GM21360 (cell line): ENCODE results near the gene SKAP2.
A peak's percentile ranks its signal among the peaks of the same experiment; 100 is the strongest.

Source experiments
- ATAC-seq: cut with Tn5 transposase; IDR thresholded peaks from one replicate; pipeline ENCODE4 v1.9.1; 2021; ENCODE audit warnings: mild to moderate bottlenecking, moderate library complexity; ENCODE audit not compliant: unreplicated experiment

SKAP2 gene

GRCh38 chr7:26864309-26865093, at the start of gene SKAP2:
Gene SKAP2, minus strand, starts transcription at chr7:26864590. Its CDS starts 161 bp downstream, at chr7:26864429.
- ATAC-seq: peak; percentile 88

GRCh38 chr7:26912933-26913536, 48.6 kb upstream of the SKAP2 start:
- ATAC-seq: no peak

- ATAC-seq: no peak
These were observed 47.9 kb upstream of the SKAP2 start for GRCh38 chr7:26912338-26912737.

- no peak for ATAC-seq
These were observed 45.8 kb upstream of the SKAP2 start for GRCh38 chr7:26910221-26910620.

- no peak for ATAC-seq
These were observed 35.9 kb upstream of the SKAP2 start for GRCh38 chr7:26900251-26900650.

GRCh38 chr7:26899519-26899918, 35.1 kb upstream of the SKAP2 start:
- no peak for ATAC-seq

GRCh38 chr7:26898891-26899290, 34.5 kb upstream of the SKAP2 start:
- no peak for ATAC-seq

- ATAC-seq: no peak
These were observed 33.5 kb upstream of the SKAP2 start for GRCh38 chr7:26897928-26898327.

- peak; percentile 86 for ATAC-seq
These were observed 27.3 kb upstream of the SKAP2 start for GRCh38 chr7:26891400-26892350.

GRCh38 chr7:26880852-26881251, 16.5 kb upstream of the SKAP2 start:
- ATAC-seq: no peak

GRCh38 chr7:26879671-26880070, 15.3 kb upstream of the SKAP2 start:
- ATAC-seq: no peak

- no peak for ATAC-seq
These were observed 4.6 kb upstream of the SKAP2 start for GRCh38 chr7:26868841-26869495.

- peak; percentile 37 for ATAC-seq
These were observed 651 bp upstream of the SKAP2 start for GRCh38 chr7:26865094-26865388.

- ATAC-seq: peak; percentile 17
These were observed 677 bp downstream of the SKAP2 start for GRCh38 chr7:26863518-26864308.

- ATAC-seq: no peak
These were observed 1.6 kb downstream of the SKAP2 start for GRCh38 chr7:26862834-26863233.

- ATAC-seq: no peak
These were observed 3.3 kb downstream of the SKAP2 start for GRCh38 chr7:26861050-26861449.

GRCh38 chr7:26860361-26860760, 4.0 kb downstream of the SKAP2 start:
- no peak for ATAC-seq

GRCh38 chr7:26859720-26860119, 4.7 kb downstream of the SKAP2 start:
- no peak for ATAC-seq

- no peak for ATAC-seq
These were observed 5.7 kb downstream of the SKAP2 start for GRCh38 chr7:26858735-26859134.

GRCh38 chr7:26858241-26858715, 6.1 kb downstream of the SKAP2 start:
- no peak for ATAC-seq
